Measurements from ENCODE around the gene KAT8. TPM values are rescaled to one million over a fixed set of nuclear protein-coding genes. Genes with fewer than 3 reads are reported as not detected.

The KAT8 gene
- total RNA-seq, 1 experiment from 2014 or later, result 42.0 TPM

DNA sequence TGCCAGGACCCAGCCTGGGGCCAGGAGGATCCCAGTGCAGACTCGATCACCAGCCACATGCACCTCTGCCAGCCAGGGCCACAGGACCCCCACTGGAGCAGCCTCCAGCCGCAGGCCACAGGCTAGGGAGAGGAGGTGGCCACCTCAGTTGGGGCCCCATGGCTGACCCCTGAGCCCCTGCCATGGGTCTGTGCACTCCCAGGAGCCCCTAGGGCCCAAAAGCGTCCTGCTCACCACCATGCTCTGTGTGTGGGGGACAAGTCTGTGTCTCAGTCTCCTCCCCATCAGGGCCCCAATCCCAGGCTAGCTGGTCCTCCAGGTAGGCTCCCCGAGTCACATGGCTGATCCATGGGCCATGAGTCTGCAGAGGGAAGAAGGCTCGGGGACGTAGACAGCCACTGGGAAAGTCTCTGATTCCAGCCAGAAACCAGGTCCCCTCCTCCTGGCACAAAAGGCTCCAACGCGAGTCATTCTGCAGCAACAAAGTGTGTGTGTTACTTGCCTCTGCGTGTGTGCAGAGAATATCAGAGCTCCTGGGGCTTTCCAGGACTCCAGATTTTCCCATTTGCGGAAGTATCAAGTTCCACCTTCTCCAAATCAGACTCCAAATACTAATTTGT lies 24.1 kb downstream of the KAT8 start:
- no TSS peak for BruUV-seq (replicated peaks)
- intact Hi-C loops (cut with micrococcal nuclease), result loop anchor here (1.0 to 5.0 kb wide), 5 partner anchors 36 to 156 kb away; partner anchors contain the start of genes HSD3B7 and STX4
- peak overlapping the region; percentile 71 for H3K4me3 Mint-ChIP-seq (ENCODE audit: unreplicated experiment)
- ChIA-PET CTCF (interaction anchor here (0.6 to 3.8 kb wide), 41 partner anchors 8 to 555 kb away, joined by 3 to 29 read pairs (median 4); partner anchors contain the start of genes HSD3B7, KAT8, STX4 and ZNF646), POLR2A (interaction anchor here (0.6 to 3.3 kb wide), 26 partner anchors 10 to 806 kb away, joined by 3 to 76 read pairs (median 5); partner anchors contain the start of genes ARMC5, FUS, KAT8 and STX4)
- peak overlapping the region; percentile 91 for H3K27ac Mint-ChIP-seq (ENCODE audit: low read depth, unreplicated experiment)
- no peaks in the 10 kb centered on the region for H3K9me3 Mint-ChIP-seq (ENCODE audit: unreplicated experiment)
- no peaks in the 10 kb centered on the region for H3K36me3 Mint-ChIP-seq (ENCODE audit: insufficient read depth, unreplicated experiment)
- TF ChIP-seq, protein P1, sequence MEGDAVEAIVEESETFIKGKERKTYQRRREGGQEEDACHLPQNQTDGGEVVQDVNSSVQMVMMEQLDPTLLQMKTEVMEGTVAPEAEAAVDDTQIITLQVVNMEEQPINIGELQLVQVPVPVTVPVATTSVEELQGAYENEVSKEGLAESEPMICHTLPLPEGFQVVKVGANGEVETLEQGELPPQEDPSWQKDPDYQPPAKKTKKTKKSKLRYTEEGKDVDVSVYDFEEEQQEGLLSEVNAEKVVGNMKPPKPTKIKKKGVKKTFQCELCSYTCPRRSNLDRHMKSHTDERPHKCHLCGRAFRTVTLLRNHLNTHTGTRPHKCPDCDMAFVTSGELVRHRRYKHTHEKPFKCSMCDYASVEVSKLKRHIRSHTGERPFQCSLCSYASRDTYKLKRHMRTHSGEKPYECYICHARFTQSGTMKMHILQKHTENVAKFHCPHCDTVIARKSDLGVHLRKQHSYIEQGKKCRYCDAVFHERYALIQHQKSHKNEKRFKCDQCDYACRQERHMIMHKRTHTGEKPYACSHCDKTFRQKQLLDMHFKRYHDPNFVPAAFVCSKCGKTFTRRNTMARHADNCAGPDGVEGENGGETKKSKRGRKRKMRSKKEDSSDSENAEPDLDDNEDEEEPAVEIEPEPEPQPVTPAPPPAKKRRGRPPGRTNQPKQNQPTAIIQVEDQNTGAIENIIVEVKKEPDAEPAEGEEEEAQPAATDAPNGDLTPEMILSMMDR (IDR thresholded peaks at IDR 0.05; ENCODE audit: unreplicated experiment), result no peak
- DNase-seq (ENCODE audit: unreplicated experiment), result no peak
- H3K27me3 Mint-ChIP-seq (ENCODE audit: insufficient read depth, unreplicated experiment), result no peaks in the 10 kb centered on the region
- peaks cover 21% of the 10 kb centered on the region for H3K4me1 Mint-ChIP-seq (ENCODE audit: insufficient read depth, unreplicated experiment)

DNA sequence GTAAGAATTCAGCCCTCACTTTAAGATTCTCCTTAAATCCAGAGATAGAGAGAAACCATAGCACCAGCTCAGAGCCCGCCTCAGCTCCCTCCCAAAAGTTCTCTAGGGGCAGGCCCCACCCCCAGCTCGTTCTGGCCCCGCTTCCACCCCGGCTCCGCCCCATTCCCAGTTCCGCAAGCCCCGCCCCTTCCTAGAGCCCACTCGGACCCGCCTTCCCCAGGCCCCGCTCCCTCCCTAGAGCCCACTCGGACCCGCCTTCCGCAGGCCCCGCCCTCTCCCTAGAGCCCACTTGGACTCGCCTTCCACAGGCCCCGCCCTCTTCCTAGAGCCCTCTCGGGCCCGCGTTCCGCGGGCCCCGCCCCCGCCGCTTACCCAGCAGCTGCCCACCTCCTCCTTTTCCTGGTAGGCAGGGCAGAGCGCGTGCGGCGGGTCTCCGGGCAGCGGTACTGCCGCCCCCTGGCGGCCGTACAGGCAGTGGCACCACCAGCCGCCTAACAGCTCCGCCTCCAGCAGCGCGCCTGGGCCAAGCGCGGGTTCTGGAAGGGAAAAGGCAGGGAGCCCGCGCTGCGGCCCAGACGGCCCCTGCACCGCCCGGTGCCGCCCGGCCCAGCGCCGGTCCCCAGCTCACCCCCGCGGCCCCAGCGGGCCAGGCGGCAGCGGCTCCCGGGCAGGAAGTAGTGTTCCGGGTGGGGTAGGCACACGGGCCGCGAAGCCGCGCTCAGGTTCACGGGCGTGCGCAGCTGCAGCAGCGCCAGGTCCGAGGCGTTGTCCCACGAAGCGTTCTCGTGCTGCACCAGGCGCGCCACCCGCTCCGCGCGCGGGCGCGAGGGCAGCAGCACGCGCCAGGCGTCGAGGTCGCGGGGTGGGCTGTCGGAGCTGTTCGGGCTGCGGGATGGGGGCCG lies 24.9 kb downstream of the KAT8 start:
- Mint-ChIP-seq H3K4me3 (ENCODE audit: unreplicated experiment) (peak overlapping the region; percentile 71), H3K9me3 (ENCODE audit: unreplicated experiment) (no peaks in the 10 kb centered on the region), H3K27ac (ENCODE audit: low read depth, unreplicated experiment) (peak overlapping the region; percentile 91), H3K36me3 (ENCODE audit: insufficient read depth, unreplicated experiment) (no peaks in the 10 kb centered on the region), H3K4me1 (ENCODE audit: insufficient read depth, unreplicated experiment) (peaks cover 21% of the 10 kb centered on the region), H3K27me3 (ENCODE audit: insufficient read depth, unreplicated experiment) (no peaks in the 10 kb centered on the region)
- CTCF ChIA-PET, result interaction anchor here (0.6 to 3.8 kb wide), 55 partner anchors 8 to 1308 kb away, joined by 3 to 29 read pairs (median 4); partner anchors contain the start of genes HSD3B7, KAT8, STX4 and ZNF646
- DNase-seq (ENCODE audit: unreplicated experiment), result peak; percentile 99
- TF ChIP-seq, protein P1 (IDR thresholded peaks at IDR 0.05; ENCODE audit: unreplicated experiment), result peak; percentile 90
- no TSS peak for BruUV-seq (replicated peaks)
- POLR2A ChIA-PET, result interaction anchor here (0.6 to 3.3 kb wide), 30 partner anchors 11 to 807 kb away, joined by 3 to 76 read pairs (median 4); partner anchors contain the start of genes ARMC5, FUS, KAT8 and STX4
- intact Hi-C loops (cut with micrococcal nuclease), result loop anchor here (1.0 to 5.0 kb wide), 5 partner anchors 35 to 157 kb away; partner anchors contain the start of genes HSD3B7 and STX4

DNA sequence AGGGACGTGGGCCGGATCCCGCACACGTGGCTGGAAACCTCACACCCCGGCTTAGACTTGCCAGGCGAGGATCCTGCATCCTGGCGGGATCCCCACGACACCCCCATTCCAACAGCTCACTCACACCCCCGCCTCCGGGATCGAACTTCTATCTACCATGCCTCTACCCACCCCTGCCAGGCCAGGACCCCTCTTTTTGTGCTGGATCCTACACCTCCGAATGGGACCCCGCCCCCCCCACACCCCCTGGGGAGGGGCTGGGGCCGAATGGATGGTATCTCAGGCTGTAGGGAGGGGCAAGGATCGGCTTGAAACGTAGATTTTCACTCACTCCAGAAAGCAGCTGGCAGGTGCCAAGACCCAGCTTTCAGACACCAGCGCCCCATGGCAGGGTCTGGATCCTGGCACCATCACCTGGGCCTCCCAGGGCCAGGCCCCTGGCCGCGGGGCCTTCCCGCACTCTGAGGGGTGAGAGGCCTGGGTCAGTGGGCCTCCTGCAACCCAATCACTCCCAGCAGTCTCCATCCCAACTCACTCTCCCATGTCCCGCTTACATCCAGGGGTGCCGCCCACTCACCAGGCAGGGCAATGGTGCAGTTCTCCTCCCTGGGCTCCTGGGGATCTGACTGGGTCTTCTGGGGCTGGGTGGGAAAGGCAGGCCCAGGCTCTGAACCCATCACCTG lies 25.7 kb downstream of the KAT8 start:
- Mint-ChIP-seq H3K9me3 (ENCODE audit: unreplicated experiment) (no peaks in the 10 kb centered on the region), H3K27me3 (ENCODE audit: insufficient read depth, unreplicated experiment) (no peaks in the 10 kb centered on the region), H3K36me3 (ENCODE audit: insufficient read depth, unreplicated experiment) (no peaks in the 10 kb centered on the region), H3K27ac (ENCODE audit: low read depth, unreplicated experiment) (no peak overlapping the region), H3K4me1 (ENCODE audit: insufficient read depth, unreplicated experiment) (peaks cover 19% of the 10 kb centered on the region), H3K4me3 (ENCODE audit: unreplicated experiment) (peak overlapping the region; percentile 71)
- DNase-seq (ENCODE audit: unreplicated experiment), result no peak
- CTCF ChIA-PET, result interaction anchor here (0.6 to 3.8 kb wide), 38 partner anchors 7 to 1309 kb away, joined by 3 to 29 read pairs (median 4); partner anchors contain the start of genes KAT8 and ZNF843
- no TSS peak for BruUV-seq (replicated peaks)
- TF ChIP-seq, protein P1 (IDR thresholded peaks at IDR 0.05; ENCODE audit: unreplicated experiment), result no peak
- POLR2A ChIA-PET, result interaction anchor here (0.6 to 3.3 kb wide), 16 partner anchors 12 to 366 kb away, joined by 3 to 76 read pairs (median 4); partner anchors contain the start of genes ARMC5, FUS, KAT8 and VKORC1
- intact Hi-C loops (cut with micrococcal nuclease), result loop anchor here (2.0 to 5.0 kb wide), 3 partner anchors 34 to 111 kb away; partner anchors contain the start of gene STX4
